ENCODE data around the gene MRPS15. TPM values are rescaled to one million over a fixed set of nuclear protein-coding genes. Genes with fewer than 3 reads are reported as not detected.
"Not testable (repeated sequence)": the region's sequence is repeated elsewhere in the genome, so short reads cannot be mapped to it uniquely, and the experiment has no call there.

The MRPS15 gene
- total RNA-seq, 1 experiment from 2014 or later: 98.7 TPM

- intact Hi-C loops (cut with micrococcal nuclease); RAD21 ChIA-PET (ENCODE audit: low non-redundant PET in 1 of 2, low total read pairs in 2 of 2, uncharacterized antibody in 2 of 2, unreplicated experiment in 2 of 2); POLR2A ChIA-PET; DNase-seq (ENCODE audit: low read depth, low spot score); H3K9ac ChIP-seq (ENCODE audit: low read length); H2AFZ ChIP-seq (ENCODE audit: low read depth, low read length, poor library complexity, severe bottlenecking); H3K36me3 ChIP-seq (ENCODE audit: control insufficient read depth in 1 of 2, insufficient read depth in 2 of 2, low read length in 2 of 2); ATAC-seq; H3K4me2 ChIP-seq (ENCODE audit: low read length); H4K20me1 ChIP-seq (ENCODE audit: insufficient read depth); BruUV-seq (replicated peaks); H3K9me2 ChIP-seq (ENCODE audit: insufficient read depth); H3K27me3 ChIP-seq (ENCODE audit: insufficient read depth, low read length); H3K9me3 ChIP-seq (ENCODE audit: control insufficient read depth in 1 of 2, insufficient read depth in 1 of 2, low read depth in 1 of 2, low read length in 2 of 2); H3K4me3 ChIP-seq (replicated peaks in 1 of 2; ENCODE audit: low read depth in 1 of 2, low read length in 2 of 2); H3K79me2 ChIP-seq (ENCODE audit: insufficient read depth, low read length); H3K4me1 ChIP-seq (ENCODE audit: control insufficient read depth in 1 of 2, insufficient read depth in 2 of 2, low read length in 2 of 2); CTCF ChIA-PET; H3K27ac ChIP-seq (ENCODE audit: low read depth, low read length): not testable (repeated sequence)
Measured at GRCh38 chr1:36489258-36490051, 25.3 kb upstream of the MRPS15 start.

- Histone ChIP-seq H3K9me2 (ENCODE audit: insufficient read depth) (no peaks in the 10 kb centered on the region), H2AFZ (ENCODE audit: low read depth, low read length, poor library complexity, severe bottlenecking) (no peak overlapping the region), H3K79me2 (ENCODE audit: insufficient read depth, low read length) (no peaks in the 10 kb centered on the region), H3K4me1 (ENCODE audit: control insufficient read depth in 1 of 2, insufficient read depth in 2 of 2, low read length in 2 of 2) (no peaks in the 10 kb centered on the region), H3K36me3 (ENCODE audit: control insufficient read depth in 1 of 2, insufficient read depth in 2 of 2, low read length in 2 of 2) (no peaks in the 10 kb centered on the region), H4K20me1 (ENCODE audit: insufficient read depth) (no peaks in the 10 kb centered on the region), H3K4me3 (replicated peaks in 1 of 2; ENCODE audit: low read depth in 1 of 2, low read length in 2 of 2) (no peak overlapping the region), H3K27ac (ENCODE audit: low read depth, low read length) (no peak overlapping the region), H3K4me2 (ENCODE audit: low read length) (no peak overlapping the region), H3K9ac (ENCODE audit: low read length) (no peak overlapping the region), H3K9me3 (ENCODE audit: control insufficient read depth in 1 of 2, insufficient read depth in 1 of 2, low read depth in 1 of 2, low read length in 2 of 2) (no peaks in the 10 kb centered on the region), H3K27me3 (ENCODE audit: insufficient read depth, low read length) (no peaks in the 10 kb centered on the region)
- intact Hi-C loops (cut with micrococcal nuclease): no loop called here
- CTCF ChIA-PET: no interaction called here
- POLR2A ChIA-PET: no interaction called here
- no TSS peak for BruUV-seq (replicated peaks)
- RAD21 ChIA-PET (ENCODE audit: low non-redundant PET in 1 of 2, low total read pairs in 2 of 2, uncharacterized antibody in 2 of 2, unreplicated experiment in 2 of 2): no interaction called here
- TF ChIP-seq TCF7L2 (IDR thresholded peaks at IDR 0.05; ENCODE audit: borderline replicate concordance, extremely low read depth, insufficient read depth, insufficient read length) (no peak), JUND (IDR thresholded peaks at IDR 0.05) (no peak), ZNF274 (IDR thresholded peaks at IDR 0.05; ENCODE audit: low read depth, low read length) (no peak), REST (IDR thresholded peaks at IDR 0.05; ENCODE audit: low read depth) (no peak), ZBTB33 (IDR thresholded peaks at IDR 0.05; ENCODE audit: extremely low read depth, insufficient replicate concordance, low read length) (no peak), FOSL1 (IDR thresholded peaks at IDR 0.05; ENCODE audit: low read depth) (no peak)
- ATAC-seq (no peak), DNase-seq (ENCODE audit: low read depth, low spot score) (no peak)
Measured at GRCh38 chr1:36487906-36488305, 23.7 kb upstream of the MRPS15 start.

GRCh38 chr1:36487336-36487725 lies 23.1 kb upstream of the MRPS15 start:
- H3K4me3 ChIP-seq (replicated peaks in 1 of 2; ENCODE audit: low read depth in 1 of 2, low read length in 2 of 2); H3K9me2 ChIP-seq (ENCODE audit: insufficient read depth); RAD21 ChIA-PET (ENCODE audit: low non-redundant PET in 1 of 2, low total read pairs in 2 of 2, uncharacterized antibody in 2 of 2, unreplicated experiment in 2 of 2); H3K79me2 ChIP-seq (ENCODE audit: insufficient read depth, low read length); H3K36me3 ChIP-seq (ENCODE audit: control insufficient read depth in 1 of 2, insufficient read depth in 2 of 2, low read length in 2 of 2); H3K4me2 ChIP-seq (ENCODE audit: low read length); H2AFZ ChIP-seq (ENCODE audit: low read depth, low read length, poor library complexity, severe bottlenecking); POLR2A ChIA-PET; H3K27me3 ChIP-seq (ENCODE audit: insufficient read depth, low read length); CTCF ChIA-PET; BruUV-seq (replicated peaks); H4K20me1 ChIP-seq (ENCODE audit: insufficient read depth); H3K9ac ChIP-seq (ENCODE audit: low read length); ATAC-seq; H3K27ac ChIP-seq (ENCODE audit: low read depth, low read length); H3K9me3 ChIP-seq (ENCODE audit: control insufficient read depth in 1 of 2, insufficient read depth in 1 of 2, low read depth in 1 of 2, low read length in 2 of 2); DNase-seq (ENCODE audit: low read depth, low spot score); H3K4me1 ChIP-seq (ENCODE audit: control insufficient read depth in 1 of 2, insufficient read depth in 2 of 2, low read length in 2 of 2); intact Hi-C loops (cut with micrococcal nuclease): not testable (repeated sequence)

Data from HCT116 (cell line).